GM12872 (cell line): ENCODE results near the gene HTR1E.
A peak's percentile ranks its signal among the peaks of the same experiment; 100 is the strongest.

ENCODE experiments used
- CTCF ChIP-seq: IDR thresholded peaks from 3 replicates; pipeline ENCODE4 v1.5.1; 2011; ENCODE audit warnings: low read depth, mild to moderate bottlenecking, low read length, moderate library complexity; ENCODE audit not compliant: insufficient read depth

Gene HTR1E, protein sequence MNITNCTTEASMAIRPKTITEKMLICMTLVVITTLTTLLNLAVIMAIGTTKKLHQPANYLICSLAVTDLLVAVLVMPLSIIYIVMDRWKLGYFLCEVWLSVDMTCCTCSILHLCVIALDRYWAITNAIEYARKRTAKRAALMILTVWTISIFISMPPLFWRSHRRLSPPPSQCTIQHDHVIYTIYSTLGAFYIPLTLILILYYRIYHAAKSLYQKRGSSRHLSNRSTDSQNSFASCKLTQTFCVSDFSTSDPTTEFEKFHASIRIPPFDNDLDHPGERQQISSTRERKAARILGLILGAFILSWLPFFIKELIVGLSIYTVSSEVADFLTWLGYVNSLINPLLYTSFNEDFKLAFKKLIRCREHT

GRCh38 chr6:86937219-86938079 is at the start of gene HTR1E:
Gene HTR1E, plus strand, starts transcription at chr6:86937528. Its CDS starts 77,807 bp downstream, at chr6:87015335.
- TF ChIP-seq CTCF, result peak; percentile 74

- no peak for TF ChIP-seq CTCF
These were observed 49.0 kb upstream of the HTR1E start for GRCh38 chr6:86888301-86888700.

DNA sequence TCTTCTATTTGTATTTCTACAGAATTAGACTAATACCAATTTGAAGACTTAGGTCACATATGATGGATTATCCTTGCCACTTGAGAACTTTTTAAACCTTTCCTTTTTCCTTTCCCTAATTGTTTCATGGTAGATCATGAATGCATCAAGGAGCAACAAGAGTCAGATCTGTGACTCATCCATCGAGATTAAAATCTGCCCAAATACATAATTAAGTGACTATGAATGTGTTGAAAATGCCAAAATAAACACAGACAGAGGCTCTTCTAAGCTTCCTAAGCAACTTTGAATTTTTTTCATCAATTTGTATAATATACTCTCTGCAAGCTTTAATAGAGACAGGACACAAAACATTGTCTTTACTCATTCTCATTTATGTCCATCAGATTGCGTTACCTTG is 23.5 kb upstream of the HTR1E start:
- TF ChIP-seq CTCF, result no peak

DNA sequence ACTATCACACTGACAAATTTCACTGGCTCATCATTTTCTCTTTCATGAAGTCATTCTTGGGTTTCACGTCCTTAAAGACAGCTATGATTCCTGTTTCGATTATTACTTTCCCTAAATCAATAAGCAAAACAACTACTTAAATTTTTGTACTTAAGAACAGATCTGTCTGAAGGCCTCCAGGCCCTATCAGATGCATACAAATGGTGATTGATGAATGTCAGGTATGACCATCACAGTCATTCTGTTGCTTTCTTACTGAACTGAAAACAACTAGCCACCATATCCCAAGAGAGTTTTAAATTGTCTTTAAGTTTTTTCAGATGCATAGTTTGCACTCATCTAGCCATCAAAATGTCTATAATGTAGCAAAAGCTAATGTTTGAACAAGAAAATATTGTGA is 20.9 kb upstream of the HTR1E start:
- no peak for TF ChIP-seq CTCF

- TF ChIP-seq CTCF, result no peak
These were observed 3.0 kb upstream of the HTR1E start for GRCh38 chr6:86934365-86934764.

DNA sequence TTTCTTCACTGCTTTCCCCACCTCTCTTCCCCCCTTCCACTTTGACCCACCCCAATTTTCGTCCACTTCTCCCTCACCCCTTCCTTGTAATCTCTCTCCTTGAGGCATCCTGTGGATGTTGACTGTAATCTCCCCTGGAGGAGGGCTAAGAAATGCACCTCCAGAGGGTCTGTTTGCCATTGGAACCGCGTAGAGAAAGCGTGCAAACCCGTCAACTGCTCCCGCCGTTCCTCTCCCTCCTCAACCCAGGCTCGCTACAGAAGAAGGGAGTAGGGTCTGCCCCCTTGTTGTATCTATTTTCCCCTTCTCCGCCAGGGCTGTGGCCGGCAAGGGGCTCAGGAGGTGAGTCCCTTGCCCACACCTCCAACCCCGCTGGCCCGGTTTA is 502 bp upstream of the HTR1E start:
- no peak for TF ChIP-seq CTCF

- no peak for TF ChIP-seq CTCF
These were observed 1.5 kb downstream of the HTR1E start for GRCh38 chr6:86938814-86939213.
